Inferior parietal cortex (tissue), 1 donor: ENCODE data around the gene RNF125.
"Not testable (repeated sequence)": the region's sequence is repeated elsewhere in the genome, so short reads cannot be mapped to it uniquely, and the experiment has no call there.

ENCODE experiments used
- DNase-seq: peaks from one replicate; pipeline ENCODE4 v3.0.0-alpha.2; 2016; ENCODE audit errors: extremely low spot score

RNF125 gene

GRCh38 chr18:32018331-32019250 lies at the start of gene RNF125:
RNF125 (plus strand) TSS chr18:32018825; CDS start chr18:32018864, 39 bp downstream.
- peak; percentile 60 for DNase-seq

DNA sequence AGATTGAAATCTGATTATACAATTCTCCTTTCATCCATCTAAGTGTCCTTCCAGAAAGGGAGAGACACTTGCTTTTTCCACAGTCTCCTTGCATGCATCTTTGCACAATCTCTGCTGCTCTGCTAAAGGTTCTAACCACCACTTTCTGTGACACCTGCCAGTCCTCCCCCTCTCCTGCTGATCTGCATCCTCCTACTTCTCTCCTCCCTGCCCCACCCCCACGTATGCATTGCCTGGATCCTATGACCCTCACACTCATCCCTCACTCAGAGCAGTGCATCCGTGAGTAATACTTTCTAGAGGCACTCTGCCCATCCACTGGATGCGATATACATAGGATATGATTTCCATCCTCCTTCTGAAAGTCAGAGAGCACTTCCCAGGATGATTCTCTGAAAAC lies 48.0 kb upstream of the RNF125 start:
- no peak for DNase-seq

- no peak for DNase-seq
Measured at GRCh38 chr18:31973929-31974546, 44.6 kb upstream of the RNF125 start.

GRCh38 chr18:31976242-31976641 lies 42.4 kb upstream of the RNF125 start:
- DNase-seq = no peak

GRCh38 chr18:31977270-31977872 lies 41.3 kb upstream of the RNF125 start:
- DNase-seq = peak; percentile 80

- DNase-seq = no peak
Measured at GRCh38 chr18:31978616-31979015, 40.0 kb upstream of the RNF125 start.

DNA sequence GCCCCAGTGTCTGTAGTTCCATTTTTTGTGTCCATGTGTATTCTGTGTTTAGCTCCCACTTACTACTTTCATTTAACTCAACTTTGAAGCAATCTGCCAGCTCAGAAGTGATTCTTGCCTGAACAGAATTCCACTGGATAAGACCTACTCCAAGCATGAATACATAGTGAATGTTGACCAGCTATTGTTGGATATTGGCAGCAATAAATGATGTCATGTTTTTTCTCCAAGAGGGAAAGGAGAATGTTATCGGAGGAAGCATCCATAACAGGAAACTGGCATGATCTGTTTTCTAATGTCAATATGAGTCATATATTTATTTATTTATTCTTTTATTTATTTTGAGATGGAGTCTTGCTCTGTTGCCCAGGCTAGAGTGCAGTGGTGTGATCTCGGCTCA lies 38.9 kb upstream of the RNF125 start:
- DNase-seq = no peak

DNA sequence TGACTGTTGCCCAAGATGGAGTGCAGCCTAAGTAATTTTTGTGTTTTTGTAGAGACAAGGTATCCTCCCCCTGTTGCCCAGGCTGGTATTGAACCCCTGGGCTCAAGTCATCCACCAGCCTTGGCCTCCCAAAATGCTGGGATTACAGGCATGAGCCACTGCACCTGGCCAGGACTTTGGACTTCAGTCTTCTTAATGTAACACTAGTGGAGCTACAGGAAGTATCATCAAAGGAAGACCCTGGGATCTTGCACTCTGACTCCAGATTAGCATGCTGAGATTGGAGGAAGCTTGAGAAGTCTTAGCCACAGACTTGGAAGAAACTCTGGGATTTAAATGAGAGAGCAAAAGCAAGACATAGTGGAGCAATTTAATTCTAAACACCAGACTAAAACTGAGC lies 37.8 kb upstream of the RNF125 start:
- DNase-seq = no peak

GRCh38 chr18:31983020-31983419 lies 35.6 kb upstream of the RNF125 start:
- no peak for DNase-seq

DNA sequence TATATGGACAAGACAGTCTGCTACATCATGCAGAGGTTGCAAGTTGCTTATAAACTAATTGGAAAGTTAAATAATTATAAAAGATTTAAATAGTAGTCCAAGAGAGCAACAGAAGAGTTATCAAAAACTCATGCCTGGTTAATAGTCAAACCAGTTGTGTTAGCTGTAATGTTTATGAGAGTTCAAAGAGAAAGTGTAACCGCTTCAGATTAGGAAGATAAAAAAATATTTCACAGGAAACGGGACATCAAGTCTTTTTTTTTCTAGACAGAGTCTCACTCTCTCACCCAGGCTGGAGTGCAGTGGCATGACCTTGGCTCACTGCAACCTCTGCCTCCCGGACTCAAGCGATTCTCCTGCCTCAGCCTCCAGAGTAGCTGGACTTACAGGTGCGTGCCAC lies 34.6 kb upstream of the RNF125 start:
- no peak for DNase-seq

GRCh38 chr18:31990823-31991222 lies 27.8 kb upstream of the RNF125 start:
- no peak for DNase-seq

- no peak for DNase-seq
Measured at GRCh38 chr18:31996007-31996406, 22.6 kb upstream of the RNF125 start.

DNA sequence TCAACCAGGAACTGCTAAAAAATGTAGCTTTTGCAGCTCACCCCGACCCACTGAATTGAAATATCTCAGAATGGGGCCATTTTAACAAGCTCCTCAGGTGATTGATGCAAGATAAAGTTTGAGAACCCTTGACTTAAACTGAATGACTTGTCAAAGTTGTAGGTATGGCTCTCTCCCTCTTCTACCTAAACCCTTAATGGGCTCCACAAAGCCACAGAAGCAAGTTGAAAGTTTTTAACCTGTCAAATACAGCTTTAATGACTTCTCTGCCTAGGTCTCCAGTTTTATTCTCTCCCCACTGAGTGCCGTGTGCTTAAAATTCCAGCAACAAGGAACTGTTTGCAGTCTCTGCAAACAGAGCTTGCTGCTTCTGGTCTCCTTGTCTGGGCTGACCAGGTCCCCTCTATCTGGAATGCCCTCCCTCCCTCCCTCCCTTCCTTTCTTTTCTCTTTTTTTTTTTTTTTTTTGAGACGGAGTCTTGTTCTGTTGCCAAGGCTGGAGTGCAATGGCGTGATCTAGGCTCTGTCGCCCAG lies 19.7 kb upstream of the RNF125 start:
- DNase-seq = no peak

GRCh38 chr18:32001141-32001540 lies 17.5 kb upstream of the RNF125 start:
- not testable (repeated sequence) for DNase-seq

GRCh38 chr18:32003822-32004221 lies 14.8 kb upstream of the RNF125 start:
- DNase-seq = not testable (repeated sequence)

GRCh38 chr18:32010124-32010721 lies 8.4 kb upstream of the RNF125 start:
- no peak for DNase-seq

- DNase-seq = no peak
Measured at GRCh38 chr18:32011193-32011592, 7.4 kb upstream of the RNF125 start.

- DNase-seq = peak; percentile 18
Measured at GRCh38 chr18:32019251-32019948, 775 bp downstream of the RNF125 start.

- DNase-seq = not testable (repeated sequence)
Measured at GRCh38 chr18:32019949-32020625, 1.5 kb downstream of the RNF125 start.

- DNase-seq = peak; percentile 65
Measured at GRCh38 chr18:32021756-32022564, 3.3 kb downstream of the RNF125 start.
